CD4-positive, alpha-beta T cell treated with Interleukin-17A for 4 hours (primary cell): ENCODE data around the gene ZMIZ1.

ENCODE experiments used
- DNase-seq: peaks from one replicate; pipeline ENCODE4 v3.0.0-alpha.2; 2020; ENCODE audit warnings: mixed read lengths

The ZMIZ1 gene

GRCh38 chr10:79349072-79349491 lies 280.3 kb downstream of the ZMIZ1 start:
- no peak for DNase-seq

GRCh38 chr10:79349766-79350406 lies 281.1 kb downstream of the ZMIZ1 start:
- no peak for DNase-seq

GRCh38 chr10:79350407-79351154 lies 281.8 kb downstream of the ZMIZ1 start:
- no peak for DNase-seq

GRCh38 chr10:79351332-79351731 lies 282.6 kb downstream of the ZMIZ1 start:
- DNase-seq = no peak

- no peak for DNase-seq
Measured at GRCh38 chr10:79352035-79352877, 283.5 kb downstream of the ZMIZ1 start.

- DNase-seq = no peak
Measured at GRCh38 chr10:79353000-79353406, 284.2 kb downstream of the ZMIZ1 start.

- DNase-seq = no peak
Measured at GRCh38 chr10:79353726-79354125, 285.0 kb downstream of the ZMIZ1 start.

GRCh38 chr10:79354141-79354540 lies 285.4 kb downstream of the ZMIZ1 start:
- no peak for DNase-seq

- DNase-seq = no peak
Measured at GRCh38 chr10:79354615-79355014, 285.8 kb downstream of the ZMIZ1 start.

- DNase-seq = no peak
Measured at GRCh38 chr10:79355420-79356017, 286.8 kb downstream of the ZMIZ1 start.

GRCh38 chr10:79356104-79356503 lies 287.3 kb downstream of the ZMIZ1 start:
- DNase-seq = no peak

- no peak for DNase-seq
Measured at GRCh38 chr10:79357180-79357579, 288.4 kb downstream of the ZMIZ1 start.

GRCh38 chr10:79358811-79359210 lies 290.0 kb downstream of the ZMIZ1 start:
- no peak for DNase-seq

- no peak for DNase-seq
Measured at GRCh38 chr10:79359816-79360498, 291.2 kb downstream of the ZMIZ1 start.

- no peak for DNase-seq
Measured at GRCh38 chr10:79360499-79361342, 292.0 kb downstream of the ZMIZ1 start.

GRCh38 chr10:79361726-79362397 lies 293.1 kb downstream of the ZMIZ1 start:
- no peak for DNase-seq
